Adipocyte (in vitro differentiated cells): ENCODE results near the gene HES7.

Source experiments
- DNase-seq: peaks from one replicate; pipeline ENCODE4 v3.0.0-alpha.2; 2015; ENCODE audit warnings: low read depth
- H3K27me3 ChIP-seq: replicated peaks from 2 replicates; pipeline ENCODE4 v1.7.0; 2013; ENCODE audit warnings: mild to moderate bottlenecking, low read length, moderate library complexity; ENCODE audit not compliant: control insufficient read depth, insufficient read depth
- H3K36me3 ChIP-seq: 2 replicates; pipeline ENCODE4 v1.7.0; 2013; ENCODE audit warnings: low read length, mild to moderate bottlenecking, moderate library complexity; ENCODE audit not compliant: control insufficient read depth, insufficient read depth, severe bottlenecking
- H3K4me1 ChIP-seq: 2 replicates; pipeline ENCODE4 v1.7.0; 2013; ENCODE audit warnings: mild to moderate bottlenecking, low read length, moderate library complexity; ENCODE audit not compliant: control insufficient read depth, insufficient read depth
- H3K4me3 ChIP-seq: 2 replicates; pipeline ENCODE4 v1.7.0; 2013; ENCODE audit warnings: mild to moderate bottlenecking, low read length, moderate library complexity
- H3K9ac ChIP-seq: 2 replicates; pipeline ENCODE4 v1.7.0; 2013; ENCODE audit warnings: mild to moderate bottlenecking, low read length, moderate library complexity
- H3K9me3 ChIP-seq: 2 replicates; pipeline ENCODE4 v1.7.0; 2013; ENCODE audit warnings: mild to moderate bottlenecking, low read length, moderate library complexity; ENCODE audit not compliant: control insufficient read depth

The HES7 gene

DNA sequence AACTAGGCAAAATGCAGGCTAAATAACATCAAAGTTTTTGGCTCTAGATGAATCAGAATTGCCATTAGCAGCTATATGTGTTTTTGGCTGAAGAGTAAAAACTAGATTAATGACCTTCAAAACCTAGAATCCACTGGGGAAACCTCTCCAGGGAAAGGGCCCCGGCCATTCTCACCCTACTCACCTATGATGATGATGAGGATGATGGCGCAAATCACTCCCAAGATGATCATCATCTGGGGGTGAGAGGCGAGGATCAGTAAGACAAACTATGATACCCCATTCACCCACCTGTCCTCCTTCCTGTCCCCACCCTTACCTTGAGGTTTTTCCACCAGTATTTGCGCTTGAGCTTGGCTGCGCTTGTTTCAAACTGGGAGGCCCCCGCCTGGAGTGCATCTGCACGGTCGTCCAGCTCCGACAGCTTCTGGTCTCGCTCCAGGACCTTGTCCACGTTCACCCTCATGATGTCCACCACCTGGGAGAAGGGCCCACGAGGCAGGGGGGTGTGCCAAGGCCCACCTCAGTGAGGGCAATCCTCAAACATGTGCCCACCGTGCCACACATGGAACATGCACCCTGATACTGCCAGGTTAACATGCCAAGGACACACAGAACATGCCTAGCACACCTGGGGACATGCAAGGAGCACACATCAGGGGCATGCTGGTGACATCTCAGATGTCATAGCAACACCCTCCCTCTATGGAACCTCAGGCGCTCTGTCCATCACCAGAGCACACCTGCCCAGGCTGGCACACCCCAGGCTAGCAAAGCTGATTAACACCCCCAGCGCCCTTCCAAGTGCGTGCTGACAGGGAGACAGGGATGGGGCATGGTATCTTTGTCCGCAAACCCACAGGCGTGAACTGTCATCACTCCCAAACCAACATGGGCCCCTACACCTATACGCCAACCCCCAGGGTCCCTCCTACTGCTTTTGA lies 37.7 kb upstream of the HES7 start:
- Histone ChIP-seq H3K9ac (peak overlapping the region; percentile 96), H3K4me1 (peaks cover 42% of the 10 kb centered on the region), H3K27me3 (no peaks in the 10 kb centered on the region), H3K4me3 (peak overlapping the region; percentile 95), H3K9me3 (no peaks in the 10 kb centered on the region), H3K36me3 (peaks cover 19% of the 10 kb centered on the region)
- no peak for DNase-seq

GRCh38 chr17:8160741-8161221 lies 36.9 kb upstream of the HES7 start:
- no peaks in the 10 kb centered on the region for H3K27me3 ChIP-seq
- peak overlapping the region; percentile 96 for H3K9ac ChIP-seq
- H3K4me1 ChIP-seq, result peaks cover 37% of the 10 kb centered on the region
- H3K36me3 ChIP-seq, result peaks cover 19% of the 10 kb centered on the region
- no peak overlapping the region for H3K4me3 ChIP-seq
- DNase-seq, result no peak
- H3K9me3 ChIP-seq, result no peaks in the 10 kb centered on the region

DNA sequence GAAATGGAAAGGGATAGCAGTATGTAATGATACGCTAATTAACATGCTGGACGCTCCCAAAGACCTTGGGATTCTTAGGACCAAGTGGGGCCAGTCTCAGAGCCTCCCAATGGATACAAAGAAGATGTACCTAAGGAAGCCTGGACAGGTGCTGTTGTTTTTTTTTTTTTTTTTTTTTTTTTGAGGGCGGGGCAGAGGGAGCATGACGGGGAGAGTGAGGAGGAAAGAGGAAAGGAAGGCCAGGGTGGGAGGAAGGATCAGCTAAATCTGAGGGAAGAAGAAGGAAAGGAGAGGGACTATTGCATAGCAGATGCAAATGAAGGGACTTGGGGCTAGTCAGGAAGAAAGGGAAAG lies 36.3 kb upstream of the HES7 start:
- Histone ChIP-seq H3K4me1 (peaks cover 37% of the 10 kb centered on the region), H3K9me3 (no peaks in the 10 kb centered on the region), H3K4me3 (no peak overlapping the region), H3K36me3 (peaks cover 19% of the 10 kb centered on the region), H3K9ac (no peak overlapping the region), H3K27me3 (no peaks in the 10 kb centered on the region)
- DNase-seq, result no peak

GRCh38 chr17:8159459-8160223 lies 35.7 kb upstream of the HES7 start:
- no peak overlapping the region for H3K9ac ChIP-seq
- no peak for DNase-seq
- no peak overlapping the region for H3K4me3 ChIP-seq
- H3K36me3 ChIP-seq, result peaks cover 19% of the 10 kb centered on the region
- H3K9me3 ChIP-seq, result no peaks in the 10 kb centered on the region
- H3K27me3 ChIP-seq, result no peaks in the 10 kb centered on the region
- peaks cover 37% of the 10 kb centered on the region for H3K4me1 ChIP-seq

- H3K9ac ChIP-seq, result no peak overlapping the region
- no peaks in the 10 kb centered on the region for H3K9me3 ChIP-seq
- no peak for DNase-seq
- H3K36me3 ChIP-seq, result peaks cover 19% of the 10 kb centered on the region
- H3K4me3 ChIP-seq, result no peak overlapping the region
- peaks cover 32% of the 10 kb centered on the region for H3K4me1 ChIP-seq
- no peaks in the 10 kb centered on the region for H3K27me3 ChIP-seq
Measured at GRCh38 chr17:8159032-8159400, 35.1 kb upstream of the HES7 start.

- H3K9ac ChIP-seq, result peak overlapping the region; percentile 70
Measured at GRCh38 chr17:8158267-8159031, 34.5 kb upstream of the HES7 start.

DNA sequence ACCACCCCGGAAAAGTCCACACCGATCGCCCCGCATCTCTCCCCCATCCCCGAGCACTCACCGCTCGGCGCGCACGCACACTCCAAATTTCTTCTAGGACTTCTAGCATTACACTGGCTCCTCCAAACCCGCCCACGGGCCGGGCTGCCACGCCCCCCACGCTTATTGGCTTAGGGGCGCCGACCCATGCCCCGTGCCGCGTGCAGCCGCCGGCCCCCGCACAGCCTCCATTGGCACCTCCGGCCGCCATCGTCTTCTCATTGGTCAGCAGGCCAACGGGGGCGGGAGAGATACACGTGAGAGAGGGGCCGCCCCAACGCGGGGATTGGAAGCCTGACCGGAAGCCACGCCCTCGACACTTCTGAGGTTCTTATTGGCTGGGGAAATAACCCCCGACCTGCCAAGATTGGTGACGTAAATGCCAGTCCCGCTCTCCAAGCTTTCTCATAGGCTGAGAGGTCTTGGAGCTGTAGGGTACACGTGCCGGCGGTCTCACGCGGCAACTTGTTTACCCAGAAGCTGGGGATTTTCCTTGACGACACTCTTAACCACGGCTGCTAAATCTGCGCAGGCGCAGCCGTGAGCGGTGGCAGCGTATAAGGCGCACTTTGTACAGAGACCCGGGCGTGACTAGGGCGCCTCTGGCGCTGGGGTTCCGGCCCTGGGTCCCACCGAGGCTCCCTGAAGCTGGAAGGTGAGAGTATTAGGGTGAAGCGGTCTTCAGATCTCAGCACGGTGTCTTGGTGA lies 32.5 kb upstream of the HES7 start:
- Histone ChIP-seq H3K27me3 (no peaks in the 10 kb centered on the region), H3K4me3 (peak overlapping the region; percentile 93), H3K9ac (peak overlapping the region; percentile 99), H3K36me3 (peaks cover 17% of the 10 kb centered on the region), H3K4me1 (peaks cover 31% of the 10 kb centered on the region), H3K9me3 (no peaks in the 10 kb centered on the region)
- peak; percentile 100 for DNase-seq

More at GRCh38 chr17:8158267-8159031, 34.5 kb upstream of the HES7 start:
- H3K27me3 ChIP-seq, result no peaks in the 10 kb centered on the region
- peaks cover 32% of the 10 kb centered on the region for H3K4me1 ChIP-seq
- peak; percentile 96 for DNase-seq
- H3K36me3 ChIP-seq, result peaks cover 19% of the 10 kb centered on the region
- no peaks in the 10 kb centered on the region for H3K9me3 ChIP-seq
- H3K4me3 ChIP-seq, result peak overlapping the region; percentile 59

GRCh38 chr17:8155996-8156245 lies 32.0 kb upstream of the HES7 start:
- H3K27me3 ChIP-seq, result no peaks in the 10 kb centered on the region
- peak overlapping the region; percentile 93 for H3K4me3 ChIP-seq
- no peak for DNase-seq
- no peaks in the 10 kb centered on the region for H3K9me3 ChIP-seq
- H3K36me3 ChIP-seq, result peaks cover 12% of the 10 kb centered on the region
- peaks cover 28% of the 10 kb centered on the region for H3K4me1 ChIP-seq
- H3K9ac ChIP-seq, result peak overlapping the region; percentile 99

DNA sequence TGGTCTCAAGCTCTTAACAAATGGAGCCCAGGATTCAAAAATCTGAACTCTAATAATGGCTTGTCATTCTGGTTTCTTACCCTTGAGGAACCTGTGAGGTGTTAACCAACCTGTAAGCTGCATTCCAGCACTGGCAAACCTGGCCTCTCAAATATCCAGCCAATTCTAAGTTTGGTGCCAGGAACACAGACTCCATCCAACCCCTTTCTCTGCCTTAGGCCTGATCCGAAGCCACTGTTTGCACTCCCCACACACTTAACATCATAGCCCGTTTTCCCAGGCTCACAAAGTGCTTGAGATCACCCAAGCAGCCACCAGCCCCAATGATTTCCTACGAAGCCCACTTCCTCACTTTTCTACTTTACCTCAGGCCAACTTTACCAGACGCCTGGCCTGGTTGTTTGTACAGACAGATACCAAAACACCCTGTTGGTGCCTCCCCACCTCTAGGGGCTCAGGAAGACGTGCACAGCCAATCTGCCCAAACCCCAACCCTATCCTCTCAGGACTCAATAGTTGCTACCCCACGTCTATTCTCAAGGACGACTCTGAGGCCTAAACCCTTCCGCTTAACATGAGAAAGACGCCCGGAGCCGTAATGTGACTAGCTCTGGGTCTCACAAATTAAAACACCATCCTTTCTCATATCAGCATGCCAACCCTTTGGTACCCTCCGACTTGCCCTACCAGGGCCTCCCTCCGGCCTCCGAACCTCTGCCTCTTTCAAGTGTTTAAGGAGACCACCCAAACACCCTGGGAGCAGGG lies 31.5 kb upstream of the HES7 start:
- peaks cover 31% of the 10 kb centered on the region for H3K4me1 ChIP-seq
- H3K27me3 ChIP-seq, result no peaks in the 10 kb centered on the region
- peaks cover 15% of the 10 kb centered on the region for H3K36me3 ChIP-seq
- H3K9ac ChIP-seq, result peak overlapping the region; percentile 99
- H3K4me3 ChIP-seq, result peak overlapping the region; percentile 93
- peak; percentile 59 for DNase-seq
- no peaks in the 10 kb centered on the region for H3K9me3 ChIP-seq

DNA sequence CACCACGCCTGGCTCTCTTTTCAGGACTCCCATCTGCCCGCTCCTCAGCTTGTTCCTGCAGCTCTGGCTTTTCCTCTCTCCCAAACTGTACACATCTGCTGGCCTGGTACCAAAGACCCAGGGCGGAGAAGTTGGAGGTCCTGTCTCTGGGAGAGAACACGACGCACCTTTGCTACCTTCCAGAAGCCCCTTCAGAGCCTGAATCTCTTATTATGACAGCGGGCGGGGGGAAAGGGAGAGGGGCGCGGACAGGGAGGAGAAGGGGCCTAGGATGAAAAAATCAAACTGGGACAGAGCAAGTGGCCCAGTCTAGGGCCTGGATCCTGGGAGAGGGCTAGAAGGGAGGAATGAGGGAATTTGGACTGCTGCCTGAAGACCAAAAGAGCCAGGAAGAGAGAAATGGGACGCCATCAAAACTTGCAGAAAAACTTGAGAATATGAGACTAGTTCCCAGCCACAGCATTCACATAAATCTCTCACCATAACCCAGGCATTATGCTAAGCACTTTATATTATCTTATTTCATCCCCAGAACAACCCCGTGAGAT lies 30.8 kb upstream of the HES7 start:
- no peak for DNase-seq

More for the DNA sequence above, 30.8 kb upstream of the HES7 start:
- peaks cover 16% of the 10 kb centered on the region for H3K36me3 ChIP-seq
- peak overlapping the region; percentile 93 for H3K4me3 ChIP-seq
- no peaks in the 10 kb centered on the region for H3K9me3 ChIP-seq
- peak overlapping the region; percentile 99 for H3K9ac ChIP-seq
- H3K4me1 ChIP-seq, result peaks cover 38% of the 10 kb centered on the region
- no peaks in the 10 kb centered on the region for H3K27me3 ChIP-seq
